H1 (cell line): ENCODE results near the gene TMEM221. TPM values are rescaled to one million over a fixed set of nuclear protein-coding genes. Genes with fewer than 3 reads are reported as not detected.

Experiments
- CTCF ChIA-PET: fragments of 300-600 bp; sonication (Branson Sonifier 250); formaldehyde crosslinking; loops from one replicate; lab custom pipeline; 2021; ENCODE audit not compliant: partially characterized antibody; lab: Charles Lee
- POLR2A ChIA-PET: fragments of 300-600 bp; sonication (Branson Sonifier 250); formaldehyde crosslinking; loops from one replicate; lab custom pipeline; 2021; ENCODE audit warnings: inconsistent platforms; ENCODE audit not compliant: partially characterized antibody; lab: Charles Lee
- DNase-seq, 2 experiments: peaks; one replicate each; pipeline versions ENCODE4 v3.0.0 to v3.0.0-alpha.2; 2010 to 2022; ENCODE audit warnings: low spot score in 2 of 2, low read depth in 1 of 2, mixed read lengths in 1 of 2
- FAIRE-seq: peaks from 2 replicates; lab custom pipeline; 2011; peaks lifted over from hg19 to GRCh38; lab: Jason Lieb, UNC
- H2AFZ ChIP-seq: 2 replicates; pipeline ENCODE4 v1.8.1; 2012; ENCODE audit warnings: low read length, inconsistent platforms
- H2AK5ac ChIP-seq: 2 replicates; pipeline ENCODE4 v1.6.1; 2013; ENCODE audit warnings: low read depth, low read length
- H2BK120ac ChIP-seq: replicated peaks from 2 replicates; pipeline ENCODE3; 2013; ENCODE audit warnings: low read depth, low read length, inconsistent platforms
- H2BK12ac ChIP-seq: 2 replicates; pipeline ENCODE4 v1.6.1; 2013; ENCODE audit warnings: low read depth, low read length
- H2BK15ac ChIP-seq: 2 replicates; pipeline ENCODE4 v1.6.1; 2013; ENCODE audit warnings: low read length
- H2BK20ac ChIP-seq: 2 replicates; pipeline ENCODE4 v1.6.1; 2013; ENCODE audit warnings: low read length
- H2BK5ac ChIP-seq: 2 replicates; pipeline ENCODE4 v1.6.1; 2013; ENCODE audit warnings: low read depth, low read length
- H3K14ac ChIP-seq: 2 replicates; pipeline ENCODE4 v1.6.1; 2013; ENCODE audit warnings: inconsistent platforms; ENCODE audit not compliant: insufficient read length
- H3K18ac ChIP-seq: 2 replicates; pipeline ENCODE4 v1.6.1; 2013; ENCODE audit warnings: low read length; ENCODE audit errors: extremely low read depth
- H3K23ac ChIP-seq: 2 replicates; pipeline ENCODE4 v1.6.1; 2013; ENCODE audit warnings: inconsistent platforms; ENCODE audit not compliant: insufficient read length
- H3K23me2 ChIP-seq: 2 replicates; pipeline ENCODE4 v1.6.1; 2013; ENCODE audit warnings: low read depth, low read length
- H3K27ac ChIP-seq: 2 replicates; pipeline ENCODE4 v1.6.1; 2011; ENCODE audit warnings: low read depth, low read length, inconsistent platforms
- H3K27me3 ChIP-seq, 4 experiments: replicated peaks in 1 of 4; 1 replicate in 1 of 4; 2 replicates in 3 of 4; pipeline versions ENCODE4 v1.6.1 to v1.8.1; 2011 to 2013; ENCODE audit warnings: low read length in 3 of 4, mild to moderate bottlenecking in 3 of 4, inconsistent platforms in 2 of 4, mixed read lengths in 2 of 4, moderate library complexity in 1 of 4; ENCODE audit not compliant: control insufficient read depth in 3 of 4, insufficient read depth in 3 of 4; ENCODE audit errors: extremely low read depth in 1 of 4
- H3K36me3 ChIP-seq, 4 experiments: 2 replicates each; pipeline versions ENCODE4 v1.6.1 to v1.8.1; 2011 to 2013; ENCODE audit warnings: mild to moderate bottlenecking in 4 of 4, low read length in 3 of 4, moderate library complexity in 2 of 4, control low read depth in 1 of 4, inconsistent platforms in 1 of 4; ENCODE audit not compliant: insufficient read depth in 4 of 4, control insufficient read depth in 2 of 4
- H3K4ac ChIP-seq: replicated peaks from 2 replicates; pipeline ENCODE3; 2013; ENCODE audit warnings: low read length, low read depth, mixed read lengths, inconsistent platforms; ENCODE audit not compliant: insufficient read length
- H3K4me1 ChIP-seq, 4 experiments: replicated peaks in 1 of 4; 1 replicate in 1 of 4; 2 replicates in 3 of 4; pipeline versions ENCODE4 v1.6.1 to v1.8.1; 2011 to 2013; ENCODE audit warnings: low read length in 3 of 4, inconsistent platforms in 2 of 4, mixed read lengths in 1 of 4; ENCODE audit not compliant: insufficient read depth in 4 of 4, control insufficient read depth in 3 of 4
- H3K4me2 ChIP-seq, 2 experiments: 2 replicates each; pipeline versions ENCODE4 v1.6.1 to v1.8.1; 2011 to 2013; ENCODE audit warnings: low read depth in 2 of 2, low read length in 2 of 2, control low read depth in 1 of 2, inconsistent platforms in 1 of 2, mild to moderate bottlenecking in 1 of 2; ENCODE audit not compliant: insufficient read depth in 1 of 2
- H3K4me3 ChIP-seq, 4 experiments: fragments of 200-600, 300-600 bp in 1 of 4; sonication (generic), shearing (Covaris generic), sonication (Bioruptor Twin) in 1 of 4; 2 replicates each; pipeline versions ENCODE4 v1.5.1 to v1.8.1; 2011 to 2016; ENCODE audit warnings: low read length in 4 of 4, low read depth in 3 of 4, control low read depth in 2 of 4, inconsistent platforms in 2 of 4, mild to moderate bottlenecking in 2 of 4, mixed read lengths in 1 of 4, moderate library complexity in 1 of 4; ENCODE audit not compliant: insufficient read depth in 2 of 4; ENCODE audit errors: extremely low read depth in 1 of 4
- H3K56ac ChIP-seq: replicated peaks from 2 replicates; pipeline ENCODE3; 2013; ENCODE audit warnings: low read depth, mild to moderate bottlenecking, mixed read lengths, low read length, inconsistent platforms; ENCODE audit not compliant: insufficient read length
- H3K79me1 ChIP-seq: 2 replicates; pipeline ENCODE4 v1.6.1; 2013; ENCODE audit warnings: low read depth, low read length, control low read depth
- H3K79me2 ChIP-seq, 2 experiments: 2 replicates each; pipeline versions ENCODE4 v1.6.1 to v1.8.1; 2012 to 2013; ENCODE audit warnings: low read length in 2 of 2, mild to moderate bottlenecking in 2 of 2, inconsistent platforms in 1 of 2; ENCODE audit not compliant: insufficient read depth in 2 of 2, control insufficient read depth in 1 of 2
- H3K9ac ChIP-seq, 4 experiments: replicated peaks in 1 of 4; 1 replicate in 1 of 4; 2 replicates in 3 of 4; pipeline versions ENCODE4 v1.6.1 to v1.8.1; 2011 to 2013; ENCODE audit warnings: low read depth in 3 of 4, low read length in 3 of 4, control low read depth in 2 of 4, mild to moderate bottlenecking in 2 of 4, moderate library complexity in 2 of 4, inconsistent platforms in 1 of 4; ENCODE audit errors: extremely low read depth in 1 of 4
- H3K9me3 ChIP-seq, 2 experiments: 2 replicates each; pipeline versions ENCODE4 v1.6.1 to v1.8.1; 2012 to 2013; ENCODE audit warnings: mild to moderate bottlenecking in 2 of 2, moderate library complexity in 2 of 2, control low read depth in 1 of 2, inconsistent platforms in 1 of 2, low read depth in 1 of 2, low read length in 1 of 2, mixed read lengths in 1 of 2; ENCODE audit not compliant: insufficient read depth in 2 of 2
- H4K20me1 ChIP-seq, 2 experiments: replicated peaks in 1 of 2; 2 replicates each; pipeline versions ENCODE3 to v1.8.1; 2011 to 2013; ENCODE audit warnings: inconsistent platforms in 2 of 2, low read length in 2 of 2, mild to moderate bottlenecking in 1 of 2; ENCODE audit not compliant: insufficient read depth in 2 of 2, control insufficient read depth in 1 of 2
- H4K5ac ChIP-seq: 2 replicates; pipeline ENCODE4 v1.6.1; 2013; ENCODE audit warnings: low read length, low read depth, mixed read lengths, inconsistent platforms; ENCODE audit not compliant: insufficient read length
- H4K8ac ChIP-seq: 2 replicates; pipeline ENCODE4 v1.8.0; 2013; ENCODE audit warnings: mild to moderate bottlenecking, moderate library complexity, low read length, inconsistent platforms; ENCODE audit not compliant: insufficient read depth; ENCODE audit errors: extremely low read depth
- H4K91ac ChIP-seq: replicated peaks from 2 replicates; pipeline ENCODE3; 2013; ENCODE audit warnings: low read length, mixed read lengths, inconsistent platforms; ENCODE audit not compliant: insufficient read length
- CHD2 ChIP-seq: IDR thresholded peaks from 2 replicates; pipeline ENCODE4 v1.6.1; 2012; ENCODE audit warnings: low read length, improper control_type of control experiment
- CREB1 ChIP-seq: IDR thresholded peaks from 2 replicates; pipeline ENCODE4 v1.6.1; 2012; ENCODE audit warnings: inconsistent platforms
- FOSL1 ChIP-seq: IDR thresholded peaks from 2 replicates; pipeline ENCODE4 v1.6.1; 2011; ENCODE audit warnings: mild to moderate bottlenecking, low read depth, low read length, moderate library complexity; ENCODE audit not compliant: insufficient read depth
- MAFK ChIP-seq: IDR thresholded peaks from 2 replicates; pipeline ENCODE4 v1.6.1; 2012; ENCODE audit warnings: low read depth, mild to moderate bottlenecking, improper control_type of control experiment, low read length
- NRF1 ChIP-seq: IDR thresholded peaks from 2 replicates; pipeline ENCODE4 v1.6.1; 2011; ENCODE audit warnings: mild to moderate bottlenecking, low read depth, low read length, improper control_type of control experiment
- POLR2AphosphoS5 ChIP-seq: IDR thresholded peaks from 2 replicates; pipeline ENCODE4 v1.6.1; 2011; ENCODE audit warnings: low read depth, low read length
- RAD21 ChIP-seq, 2 experiments: IDR thresholded peaks in 1 of 2; conservative IDR thresholded peaks in 1 of 2; 2 replicates each; pipeline ENCODE4 v1.6.1; 2011; ENCODE audit warnings: low read depth in 2 of 2, low read length in 2 of 2, improper control_type of control experiment in 1 of 2, inconsistent platforms in 1 of 2, mild to moderate bottlenecking in 1 of 2, moderate library complexity in 1 of 2
- RNF2 ChIP-seq: fragments of 200-900, 300-1000 bp; sonication (generic); IDR thresholded peaks from 2 replicates; pipeline ENCODE4 v1.7.1; 2016; ENCODE audit warnings: borderline replicate concordance, low read depth, mild to moderate bottlenecking, antibody characterized with exemption, low read length; ENCODE audit not compliant: poor library complexity, severe bottlenecking; ENCODE audit errors: missing control alignments
- WGBS, 2 experiments: shearing (Covaris generic) in 1 of 2; methylation state at CpG; one replicate each; pipeline versions ENCODE4 v1.1.6 to v1.1.7; 2013 to 2015; ENCODE audit warnings: low lambda C conversion rate in 2 of 2, mixed read lengths in 2 of 2, inconsistent platforms in 1 of 2, low coverage in 1 of 2, missing lambda C conversion rate in 1 of 2; ENCODE audit not compliant: insufficient replicate concordance in 2 of 2, insufficient coverage in 1 of 2, insufficient read length in 1 of 2; ENCODE audit errors: extremely low coverage in 1 of 2, missing lambda C conversion rate in 1 of 2; 5-methylcytosine and 5-hydroxymethylcytosine counted together
- polyA plus RNA-seq, 7 experiments: library from polyadenylated mRNA; depleted of rRNA in 3 of 7; stranded (reverse) in 5 of 7; unstranded in 2 of 7; fragments of >200 nt in 5 of 7; fragments of 200-250 nt in 2 of 7; gene quantifications; 1 replicate in 5 of 7; 2 replicates in 1 of 7; 4 replicates in 1 of 7; pipeline versions ENCODE4 v1.2.1 to v1.2.3, GENCODE V29; 2011 to 2013; ENCODE audit warnings: missing spikeins in 2 of 7, mixed read lengths in 2 of 7
- total RNA-seq: library from RNA; stranded (reverse); fragmentation: NEBNext Ultra II Directional; extraction: Animal tissue kit (Norgen Biotek cat#: 25700); gene quantifications from 2 replicates; pipeline ENCODE4 v1.2.1, GENCODE V29; 2021

The TMEM221 gene
- total and polyA plus RNA-seq, 2 of the 8 experiments (the other 6 are each of a cell fraction or from before 2014, with no cell fraction given): 1.4 to 2.0 TPM

DNA sequence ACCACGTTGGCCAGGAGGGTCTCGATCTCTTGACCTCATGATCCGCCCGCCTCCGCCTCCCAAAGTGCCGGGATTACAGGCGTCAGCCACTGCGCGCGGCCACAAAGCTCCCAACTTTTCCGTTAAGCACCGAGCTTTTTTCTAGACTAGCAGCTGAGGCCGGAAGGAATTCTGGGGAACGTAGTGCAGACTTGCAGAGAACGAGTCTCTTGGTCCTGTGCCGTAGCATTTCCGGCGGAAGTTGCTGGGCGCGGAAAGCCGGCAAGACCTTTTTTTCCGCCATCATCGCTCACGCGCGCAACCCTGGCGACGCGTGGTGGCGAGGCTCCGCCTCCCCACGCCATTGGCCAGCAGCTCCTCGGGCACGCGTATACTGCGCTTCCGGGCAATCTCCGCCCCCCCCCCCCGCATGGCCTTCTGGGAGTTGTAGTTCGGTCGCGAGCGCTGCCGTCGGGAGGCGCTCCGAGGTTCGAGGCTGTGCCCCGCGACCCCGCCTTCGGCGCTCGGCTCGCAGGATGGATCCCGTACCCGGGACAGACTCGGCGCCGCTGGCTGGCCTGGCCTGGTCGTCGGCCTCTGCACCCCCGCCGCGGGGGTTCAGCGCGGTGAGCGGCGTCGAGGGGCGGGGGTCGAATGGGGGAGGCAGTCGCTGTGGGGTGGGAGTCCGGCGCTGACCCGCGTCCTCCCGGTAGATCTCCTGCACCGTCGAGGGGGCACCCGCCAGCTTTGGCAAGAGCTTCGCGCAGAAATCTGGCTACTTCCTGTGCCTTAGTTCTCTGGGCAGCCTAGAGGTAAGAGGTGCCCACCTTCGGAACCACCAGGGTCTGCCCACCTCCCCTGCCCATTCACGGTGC lies 28.6 kb downstream of the TMEM221 start, which contains the start of gene MVB12A:
TSS of gene MVB12A (plus strand) at position 427 of the 854 bp plus-strand sequence. CDS start at position 516, 89 bp downstream.
- ChIA-PET POLR2A (interaction anchor here (0.8 to 6.1 kb wide), 10 partner anchors 9 to 85 kb away, joined by 3 to 44 read pairs (median 4); partner anchors contain the start of genes BST2 and CCDC194), CTCF (interaction anchor here (0.6 to 1.5 kb wide), 7 partner anchors 10 to 72 kb away, joined by 3 to 8 read pairs (median 3); partner anchors contain the start of gene TMEM221)
- Histone ChIP-seq H3K4me2 (peak within 1 kb of the TSS; percentile 59 to 76), H3K4me3 (peak within 1 kb of the TSS; percentile 57 to 88 (median 78)), H2BK5ac (peak within 1 kb of the TSS; percentile 20; the same call in 1 of the 2 replicates), H3K18ac (peak within 1 kb of the TSS; percentile 4; the same call in 1 of the 2 replicates), H2AFZ (peak within 1 kb of the TSS; percentile 88), H3K4ac (peak within 1 kb of the TSS; percentile 85), H3K79me2 (no peaks in the 10 kb centered on the region), H2BK12ac (peak within 1 kb of the TSS; percentile 22; the same call in 1 of the 2 replicates), H4K91ac (peak within 1 kb of the TSS; percentile 91), H2AK5ac (0 out of 2 replicates have a peak within 1 kb of the TSS, but pooled peaks have one; percentile 32), H2BK20ac (no peak within 1 kb of the TSS), H2BK120ac (peak within 1 kb of the TSS; percentile 21), H3K4me1 (peaks cover 3 to 15% (median 9%) of the 10 kb centered on the region in 4 experiments), H3K9ac (peak within 1 kb of the TSS; percentile 8 to 78 (median 38)), H3K79me1 (no peaks in the 10 kb centered on the region), H3K14ac (peak within 1 kb of the TSS; percentile 54), H4K5ac (peak within 1 kb of the TSS; percentile 46), H4K8ac (peak within 1 kb of the TSS; percentile 75; the same call in 1 of the 2 replicates), H2BK15ac (peak within 1 kb of the TSS; percentile 61), H3K27ac (peak within 1 kb of the TSS; percentile 62; the same call in 1 of the 2 replicates), H3K23ac (no peak within 1 kb of the TSS), H3K36me3 (no peaks in the 10 kb centered on the region), H4K20me1 (peaks cover 0 to 4% of the 10 kb centered on the region in 2 experiments), H3K23me2 (peaks cover 12% of the 10 kb centered on the region), H3K27me3 (peaks cover 0 to 3% (median 0%) of the 10 kb centered on the region in 4 experiments; a peak in 2 of 7 replicates), H3K9me3 (no peaks in the 10 kb centered on the region), H3K56ac (peak within 1 kb of the TSS; percentile 46)
- DNase-seq (peak; percentile 90 to 99), FAIRE-seq (peak; percentile 96)
- 3% methylated on average over 69 of the region's 85 CpGs; no CpG with 5 or more reads in 1 of the 2 experiments for WGBS, 2 experiments
- TF ChIP-seq RNF2 (no peak), MAFK (no peak), CHD2 (0 out of 2 replicates have a peak, but pooled peaks have one; percentile 21), RAD21 (IDR thresholded peaks at IDR 0.05 in 1 of 2, conservative IDR thresholded peaks at IDR 0.05 in 1 of 2; ENCODE audit: low read depth in 2 of 2, low read length in 2 of 2) (no peak), NRF1 (peak; percentile 26; the same call in 1 of the 2 replicates), POLR2AphosphoS5 (0 out of 2 replicates have a peak, but pooled peaks have one; percentile 24), FOSL1 (no peak), CREB1 (peak; percentile 93)
